ENCODE results near the gene CRB2. TPM values are rescaled to one million over a fixed set of nuclear protein-coding genes. Genes with fewer than 3 reads are reported as not detected.

Gene CRB2
- total RNA-seq, 2 donors from 2014 or later: 0.92 to 1.1 TPM

- no peak for ATAC-seq
- intact Hi-C loops (cut with DNase I, micrococcal nuclease): loop anchor here in 1 of 2 donors (10.0 kb wide), 1 partner anchor 260 kb away; no protein-coding TSS in a partner anchor
- no peak for DNase-seq
These were observed 11.6 kb upstream of the CRB2 start for GRCh38 chr9:123344192-123344949.

DNA sequence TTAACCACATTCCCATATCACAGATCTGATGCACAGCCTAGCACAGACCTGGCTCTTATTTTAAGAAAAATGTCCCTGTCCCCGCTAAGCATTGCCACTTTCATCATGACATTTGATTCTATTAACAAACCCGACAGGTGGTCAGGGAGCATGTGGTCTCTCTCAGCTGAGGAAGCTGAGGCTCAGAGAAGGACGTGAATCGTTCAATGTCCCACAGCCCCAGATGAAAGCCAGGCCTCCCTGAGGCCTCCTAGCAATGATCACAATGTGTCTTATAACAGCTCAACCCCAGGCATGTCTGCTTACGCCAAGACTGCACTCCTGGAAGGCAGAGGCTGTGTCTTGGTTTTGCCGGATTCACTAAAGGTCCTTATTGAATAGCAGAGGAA, 10.4 kb upstream of the CRB2 start:
- no peak for ATAC-seq
- DNase-seq: no peak
- intact Hi-C loops (cut with DNase I, micrococcal nuclease): loop anchor here in 1 of 2 donors (10.0 kb wide), 1 partner anchor 261 kb away; no protein-coding TSS in a partner anchor

GRCh38 chr9:123346026-123346425, 10.0 kb upstream of the CRB2 start:
- no peak for ATAC-seq
- intact Hi-C loops (cut with DNase I, micrococcal nuclease): loop anchor here in 1 of 2 donors (10.0 kb wide), 1 partner anchor 261 kb away; no protein-coding TSS in a partner anchor
- no peak for DNase-seq

DNA sequence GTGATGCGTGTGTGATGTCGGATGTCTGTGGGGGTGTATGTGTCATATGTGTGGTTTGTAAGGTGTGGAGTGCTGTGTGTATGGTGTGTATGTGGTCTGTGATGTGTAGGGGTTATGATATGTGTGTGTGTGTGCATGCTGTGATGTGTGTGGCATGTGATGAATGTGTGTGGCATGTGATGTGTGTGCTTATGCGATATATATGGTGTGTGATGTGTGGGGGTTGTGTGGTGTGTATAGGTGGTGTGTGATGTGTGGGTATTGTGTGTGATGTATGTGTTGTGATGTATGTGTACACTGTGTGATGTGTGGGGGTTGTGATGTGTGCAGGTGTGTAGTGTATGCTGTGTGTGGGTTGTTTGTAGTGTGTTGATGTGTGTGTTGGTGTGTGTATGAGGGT, 9.2 kb upstream of the CRB2 start:
- DNase-seq (no peak), ATAC-seq (no peak)
- intact Hi-C loops (cut with DNase I, micrococcal nuclease): loop anchor here in 1 of 2 donors (10.0 kb wide), 1 partner anchor 262 kb away; no protein-coding TSS in a partner anchor

- ATAC-seq: no peak
- intact Hi-C loops (cut with DNase I, micrococcal nuclease): loop anchor here in 1 of 2 donors (10.0 kb wide), 1 partner anchor 263 kb away; no protein-coding TSS in a partner anchor
- DNase-seq: no peak
These were observed 8.5 kb upstream of the CRB2 start for GRCh38 chr9:123347289-123348060.

DNA sequence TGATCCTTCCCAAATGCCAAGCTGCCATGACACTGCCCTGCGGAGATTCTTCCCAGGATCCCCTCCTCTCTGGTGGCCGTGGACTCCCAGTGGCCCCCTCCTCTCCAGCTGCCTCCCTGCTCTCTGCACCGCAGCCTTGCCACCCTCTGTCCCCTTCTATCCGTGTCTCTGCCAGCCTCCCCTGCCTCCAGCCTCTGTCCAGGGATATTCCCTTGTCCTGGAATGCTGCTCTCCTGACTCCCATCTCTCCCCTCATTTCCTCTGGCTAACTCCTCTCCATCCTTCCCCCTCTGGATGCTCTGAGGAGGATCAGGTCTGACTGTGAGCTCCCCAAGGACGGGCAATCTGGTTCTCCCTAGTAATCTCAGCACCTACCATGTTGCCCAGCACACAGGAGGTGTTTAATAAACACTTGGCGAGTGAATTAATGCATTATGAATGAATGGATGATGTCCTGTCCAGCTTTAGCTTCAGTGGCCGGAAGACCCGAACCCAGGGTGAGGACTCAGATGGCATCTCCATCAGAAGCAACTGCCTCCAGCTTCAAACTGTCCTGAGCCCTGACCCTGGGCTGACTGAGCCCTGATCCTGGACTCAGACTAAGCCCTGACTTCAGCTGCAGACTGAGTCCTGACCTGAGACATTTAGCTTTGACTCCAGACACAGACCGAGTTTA, 7.5 kb upstream of the CRB2 start:
- no peak for ATAC-seq
- DNase-seq: no peak
- intact Hi-C loops (cut with DNase I, micrococcal nuclease): loop anchor here in 1 of 2 donors (10.0 kb wide), 1 partner anchor 264 kb away; no protein-coding TSS in a partner anchor

- no peak for ATAC-seq
- DNase-seq: no peak
- intact Hi-C loops (cut with DNase I, micrococcal nuclease): loop anchor here in 1 of 2 donors (10.0 kb wide), 1 partner anchor 264 kb away; no protein-coding TSS in a partner anchor
These were observed 7.0 kb upstream of the CRB2 start for GRCh38 chr9:123349033-123349432.

- intact Hi-C loops (cut with DNase I, micrococcal nuclease): loop anchor here in 1 of 2 donors (5.0 to 10.0 kb wide), 2 partner anchors 37 to 265 kb away; no protein-coding TSS in a partner anchor
- ATAC-seq (peak; percentile 73), DNase-seq (peak in 1 of 2 donors; percentile 55)
These were observed 6.1 kb upstream of the CRB2 start for GRCh38 chr9:123349691-123350480.

GRCh38 chr9:123350590-123351310, 5.2 kb upstream of the CRB2 start:
- intact Hi-C loops (cut with DNase I, micrococcal nuclease): loop anchor here in 1 of 2 donors (5.0 kb wide), 1 partner anchor 37 kb away; no protein-coding TSS in a partner anchor
- ATAC-seq (no peak), DNase-seq (no peak)

GRCh38 chr9:123353041-123353440, 3.0 kb upstream of the CRB2 start:
- ATAC-seq (no peak), DNase-seq (no peak)
- intact Hi-C loops (cut with DNase I, micrococcal nuclease): loop anchor here in 1 of 2 donors (5.0 kb wide), 1 partner anchor 34 kb away; no protein-coding TSS in a partner anchor

GRCh38 chr9:123353984-123354591, 1.9 kb upstream of the CRB2 start:
- intact Hi-C loops (cut with DNase I, micrococcal nuclease): loop anchor here in 1 of 2 donors (5.0 kb wide), 1 partner anchor 33 kb away; no protein-coding TSS in a partner anchor
- DNase-seq (peak in 1 of 2 donors; percentile 80), ATAC-seq (peak; percentile 71)

- intact Hi-C loops (cut with DNase I, micrococcal nuclease): loop anchor here in 1 of 2 donors (5.0 kb wide), 1 partner anchor 32 kb away; no protein-coding TSS in a partner anchor
- DNase-seq: no peak
- no peak for ATAC-seq
These were observed 1.0 kb upstream of the CRB2 start for GRCh38 chr9:123354806-123355508.

DNA sequence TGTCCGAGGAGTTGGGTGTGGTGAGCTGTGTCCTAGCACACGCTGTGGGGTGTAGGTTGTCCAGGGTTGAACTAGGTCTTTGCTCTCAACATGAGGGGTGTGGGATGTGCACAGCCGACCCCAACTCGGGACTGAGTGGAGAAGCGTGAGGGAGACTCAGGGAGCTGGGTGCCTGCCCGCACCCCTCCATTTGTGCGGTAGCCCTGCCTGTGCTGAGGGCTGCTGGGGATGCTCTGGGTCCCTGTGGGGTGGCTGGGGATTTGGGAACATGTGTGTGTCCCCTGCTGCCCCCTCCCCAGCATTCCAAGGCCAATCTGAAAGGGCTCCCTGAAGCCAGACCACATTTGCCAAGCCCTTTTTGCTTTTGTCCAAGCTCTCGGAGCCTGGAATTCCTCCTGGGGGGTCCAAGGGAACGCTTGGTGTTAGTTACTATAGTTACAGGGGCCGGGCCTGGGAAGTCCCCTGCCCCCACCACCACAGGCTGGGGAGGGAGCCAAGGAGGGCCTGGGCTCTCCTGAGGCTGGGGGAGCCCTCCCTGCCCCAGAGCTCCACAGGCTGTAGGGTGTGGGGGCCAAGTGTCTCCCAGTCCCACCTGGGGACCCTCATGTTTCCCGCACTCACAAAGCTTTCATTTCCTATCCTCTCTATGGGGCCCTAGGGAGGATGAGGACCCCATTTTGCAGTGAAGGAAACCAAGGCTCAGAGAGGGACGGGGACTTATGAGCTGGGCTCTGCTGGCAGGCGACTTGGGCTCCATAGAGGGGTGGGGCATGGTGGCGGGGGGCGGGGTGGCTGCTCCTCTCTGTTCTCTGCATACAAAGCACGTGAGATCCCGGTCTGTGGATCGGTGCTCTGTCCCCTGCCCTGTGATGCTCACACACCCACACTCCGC, 1.1 kb downstream of the CRB2 start:
- ATAC-seq: no peak
- DNase-seq: no peak
- intact Hi-C loops (cut with DNase I, micrococcal nuclease): no loop called here

DNA sequence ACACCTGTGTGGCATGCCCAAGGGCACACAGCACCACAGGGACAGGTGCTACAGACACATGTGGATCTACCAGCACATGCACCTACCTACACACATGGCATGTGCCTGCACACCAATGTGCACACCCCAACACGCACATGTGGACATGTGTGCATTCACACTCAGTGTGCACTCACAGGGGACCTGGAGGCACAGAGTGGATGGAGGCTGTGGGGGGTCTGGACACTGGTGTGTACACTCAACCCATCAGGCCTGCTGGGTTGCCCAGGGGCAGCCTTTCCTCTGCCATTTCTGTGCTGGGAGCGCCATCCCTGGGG, 1.7 kb downstream of the CRB2 start:
- ATAC-seq: no peak
- intact Hi-C loops (cut with DNase I, micrococcal nuclease): no loop called here
- DNase-seq: no peak

- no peak for ATAC-seq
- DNase-seq: no peak
- intact Hi-C loops (cut with DNase I, micrococcal nuclease): no loop called here
These were observed 2.3 kb downstream of the CRB2 start for GRCh38 chr9:123358181-123358905.

Measured in left colon (tissue), 2 donors.